Mucosa of stomach (tissue), 1 donor: ENCODE results near the gene CHAT.

ENCODE experiments used
- H3K27me3 ChIP-seq: one replicate; pipeline ENCODE4 v1.7.0; 2013; ENCODE audit warnings: mild to moderate bottlenecking, low read length; ENCODE audit not compliant: control insufficient read depth, insufficient read depth
- H3K36me3 ChIP-seq: one replicate; pipeline ENCODE4 v1.7.0; 2013; ENCODE audit warnings: low read length; ENCODE audit not compliant: control insufficient read depth, insufficient read depth
- H3K4me1 ChIP-seq: one replicate; pipeline ENCODE4 v1.7.0; 2013; ENCODE audit warnings: mild to moderate bottlenecking, low read length; ENCODE audit not compliant: control insufficient read depth, insufficient read depth
- H3K4me3 ChIP-seq: one replicate; pipeline ENCODE4 v1.7.0; 2013; ENCODE audit warnings: low read length
- H3K9ac ChIP-seq: one replicate; pipeline ENCODE4 v1.7.0; 2013; ENCODE audit warnings: mild to moderate bottlenecking, low read length, moderate library complexity
- H3K9me3 ChIP-seq: one replicate; pipeline ENCODE4 v1.7.0; 2013; ENCODE audit warnings: mild to moderate bottlenecking, low read length, moderate library complexity; ENCODE audit not compliant: control insufficient read depth
- donor health status: Pancreatic carcinoma.

Gene CHAT

DNA sequence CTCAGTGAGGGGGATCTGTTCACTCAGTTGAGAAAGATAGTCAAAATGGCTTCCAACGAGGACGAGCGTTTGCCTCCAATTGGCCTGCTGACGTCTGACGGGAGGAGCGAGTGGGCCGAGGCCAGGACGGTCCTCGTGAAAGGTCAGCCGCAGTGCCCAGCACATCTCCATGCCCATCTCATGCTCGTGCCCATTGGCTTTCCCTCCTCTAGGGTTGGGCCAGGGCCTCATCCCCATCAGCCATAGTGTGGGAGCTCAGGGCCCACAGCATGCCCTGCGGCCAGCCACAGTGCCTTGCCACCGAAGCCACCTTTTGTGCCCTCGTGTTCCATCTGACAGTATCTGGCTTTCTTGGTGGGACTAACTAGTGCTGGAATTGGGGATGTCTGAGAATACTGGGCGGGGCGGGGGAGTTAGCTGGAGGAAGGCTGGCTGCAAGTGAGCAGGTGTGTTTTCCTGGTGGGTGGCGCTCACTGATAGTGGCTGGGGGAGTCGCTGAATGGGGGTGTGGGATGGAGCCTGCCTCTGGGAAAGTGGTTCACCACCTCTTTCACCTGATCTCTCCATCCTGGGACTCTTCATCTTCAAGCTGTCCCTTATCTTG is 13.9 kb downstream of the CHAT start:
- Histone ChIP-seq H3K9ac (no peak overlapping the region), H3K4me1 (no peaks in the 10 kb centered on the region), H3K36me3 (no peaks in the 10 kb centered on the region), H3K4me3 (no peak overlapping the region), H3K9me3 (no peaks in the 10 kb centered on the region), H3K27me3 (no peaks in the 10 kb centered on the region)

DNA sequence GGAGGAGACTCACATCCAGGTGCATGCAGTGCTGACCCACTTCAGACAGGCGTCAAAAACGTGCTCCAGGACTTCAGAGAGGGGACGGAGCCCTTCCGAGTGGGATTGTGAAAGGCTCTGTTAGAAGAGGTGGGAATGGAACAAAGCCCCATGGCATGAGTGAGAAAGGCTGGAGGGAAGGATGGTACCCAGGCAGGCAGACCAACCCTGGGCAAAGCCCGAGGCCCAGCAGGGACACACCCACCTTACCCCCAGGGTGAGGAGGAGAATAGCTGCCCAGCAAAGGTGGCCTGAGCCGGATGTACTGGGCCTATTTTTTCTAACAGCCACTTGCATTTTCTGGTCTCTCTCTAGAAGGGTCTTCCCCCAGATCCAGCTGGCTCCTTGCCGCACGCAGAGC is 14.8 kb downstream of the CHAT start:
- no peak overlapping the region for H3K4me3 ChIP-seq
- no peaks in the 10 kb centered on the region for H3K4me1 ChIP-seq
- H3K9ac ChIP-seq, result no peak overlapping the region
- no peaks in the 10 kb centered on the region for H3K27me3 ChIP-seq
- no peaks in the 10 kb centered on the region for H3K36me3 ChIP-seq
- no peaks in the 10 kb centered on the region for H3K9me3 ChIP-seq

DNA sequence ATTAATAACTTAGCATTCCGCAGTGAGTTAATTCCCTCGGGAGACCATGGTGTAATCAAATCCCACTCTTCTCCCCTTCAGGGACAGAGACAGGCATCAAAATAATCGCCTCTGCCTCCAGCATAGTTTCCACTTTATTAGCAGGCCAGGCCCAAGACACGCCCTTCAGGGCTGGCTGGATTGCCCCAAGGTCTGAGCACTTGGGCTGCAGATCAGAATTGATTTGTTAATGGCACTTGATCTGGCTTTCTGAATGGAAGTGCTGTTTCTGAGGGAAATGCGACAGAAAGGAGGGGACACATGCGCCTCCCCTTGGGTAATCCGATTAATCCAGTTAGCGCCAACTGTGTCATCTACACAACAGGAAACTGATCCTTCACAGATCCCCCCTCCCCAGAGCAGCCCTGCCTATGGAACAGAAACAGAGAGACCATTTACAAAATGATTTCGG is 15.6 kb downstream of the CHAT start:
- Histone ChIP-seq H3K9me3 (no peaks in the 10 kb centered on the region), H3K27me3 (no peaks in the 10 kb centered on the region), H3K4me3 (no peak overlapping the region), H3K9ac (no peak overlapping the region), H3K4me1 (no peaks in the 10 kb centered on the region), H3K36me3 (no peaks in the 10 kb centered on the region)

- Histone ChIP-seq H3K36me3 (no peaks in the 10 kb centered on the region), H3K9ac (no peak overlapping the region), H3K4me3 (no peak overlapping the region), H3K9me3 (no peaks in the 10 kb centered on the region), H3K4me1 (no peaks in the 10 kb centered on the region), H3K27me3 (no peaks in the 10 kb centered on the region)
Observed at GRCh38 chr10:49631975-49632374, 18.1 kb downstream of the CHAT start.

GRCh38 chr10:49632406-49633317 is 18.8 kb downstream of the CHAT start:
- no peaks in the 10 kb centered on the region for H3K9me3 ChIP-seq
- H3K27me3 ChIP-seq, result no peaks in the 10 kb centered on the region
- no peak overlapping the region for H3K9ac ChIP-seq
- H3K4me1 ChIP-seq, result no peaks in the 10 kb centered on the region
- H3K36me3 ChIP-seq, result no peaks in the 10 kb centered on the region
- no peak overlapping the region for H3K4me3 ChIP-seq

GRCh38 chr10:49633327-49634068 is 19.7 kb downstream of the CHAT start:
- Histone ChIP-seq H3K9me3 (no peaks in the 10 kb centered on the region), H3K27me3 (no peaks in the 10 kb centered on the region), H3K4me1 (no peaks in the 10 kb centered on the region), H3K9ac (no peak overlapping the region), H3K4me3 (no peak overlapping the region), H3K36me3 (no peaks in the 10 kb centered on the region)

GRCh38 chr10:49634069-49634660 is 20.3 kb downstream of the CHAT start:
- Histone ChIP-seq H3K36me3 (no peaks in the 10 kb centered on the region), H3K9me3 (no peaks in the 10 kb centered on the region), H3K4me3 (no peak overlapping the region), H3K4me1 (no peaks in the 10 kb centered on the region), H3K27me3 (no peaks in the 10 kb centered on the region), H3K9ac (no peak overlapping the region)

DNA sequence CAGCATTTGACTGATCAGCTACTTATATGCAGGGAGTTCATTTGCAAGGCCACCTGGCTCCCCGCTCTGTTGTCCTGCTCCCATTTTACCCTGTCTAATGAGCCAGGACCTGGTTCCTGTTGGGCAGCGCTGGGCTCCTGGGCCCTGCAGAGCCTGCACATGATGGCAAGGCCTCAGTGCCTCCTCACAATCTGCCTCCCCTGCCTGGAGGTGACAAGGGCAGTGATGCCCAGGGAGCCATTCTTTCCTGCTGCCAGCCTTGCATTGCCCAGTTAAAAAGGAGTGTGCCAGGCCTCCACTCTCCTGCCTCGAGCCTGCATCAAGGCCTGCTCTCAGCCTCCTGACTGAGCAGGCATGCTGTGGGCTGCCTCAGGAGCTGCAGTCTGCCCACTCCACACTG is 28.5 kb downstream of the CHAT start:
- no peaks in the 10 kb centered on the region for H3K4me1 ChIP-seq
- no peak overlapping the region for H3K9ac ChIP-seq
- no peaks in the 10 kb centered on the region for H3K27me3 ChIP-seq
- no peaks in the 10 kb centered on the region for H3K36me3 ChIP-seq
- no peaks in the 10 kb centered on the region for H3K9me3 ChIP-seq
- H3K4me3 ChIP-seq, result no peak overlapping the region

GRCh38 chr10:49643241-49644034 is 29.6 kb downstream of the CHAT start:
- no peaks in the 10 kb centered on the region for H3K27me3 ChIP-seq
- no peaks in the 10 kb centered on the region for H3K36me3 ChIP-seq
- no peak overlapping the region for H3K4me3 ChIP-seq
- no peaks in the 10 kb centered on the region for H3K4me1 ChIP-seq
- H3K9ac ChIP-seq, result no peak overlapping the region
- H3K9me3 ChIP-seq, result no peaks in the 10 kb centered on the region

DNA sequence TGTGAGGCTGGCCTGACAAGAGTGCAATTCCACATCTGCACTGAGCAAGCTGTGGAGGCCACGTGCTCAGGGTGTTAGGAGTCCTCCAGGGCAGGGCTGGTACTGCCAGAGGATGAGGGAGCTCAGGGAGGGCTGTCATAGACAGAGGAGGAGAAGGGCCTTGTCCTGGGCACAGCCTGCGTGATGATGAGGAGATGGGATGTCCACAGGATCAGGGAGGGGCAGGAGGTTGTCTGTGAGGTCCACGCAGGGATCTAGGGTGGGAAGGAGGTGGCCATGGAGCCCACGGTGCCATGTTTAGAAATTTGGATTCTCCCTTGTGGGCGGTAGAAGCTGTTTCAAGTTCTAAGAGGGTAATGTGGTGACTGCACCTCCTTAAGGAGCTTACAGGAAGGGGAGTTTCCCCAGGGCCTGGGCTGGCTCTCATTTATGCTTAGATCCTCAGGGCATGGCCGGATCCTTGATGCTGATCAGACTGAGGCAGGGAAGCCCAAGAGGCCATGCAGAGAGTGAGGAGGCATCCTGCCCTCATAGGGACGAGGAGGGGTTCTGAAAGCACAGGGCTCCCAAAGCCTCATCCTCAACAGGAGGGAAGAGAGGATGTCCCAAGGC is 30.3 kb downstream of the CHAT start:
- Histone ChIP-seq H3K27me3 (no peaks in the 10 kb centered on the region), H3K9me3 (no peaks in the 10 kb centered on the region), H3K9ac (no peak overlapping the region), H3K4me1 (no peaks in the 10 kb centered on the region), H3K4me3 (no peak overlapping the region), H3K36me3 (no peaks in the 10 kb centered on the region)

DNA sequence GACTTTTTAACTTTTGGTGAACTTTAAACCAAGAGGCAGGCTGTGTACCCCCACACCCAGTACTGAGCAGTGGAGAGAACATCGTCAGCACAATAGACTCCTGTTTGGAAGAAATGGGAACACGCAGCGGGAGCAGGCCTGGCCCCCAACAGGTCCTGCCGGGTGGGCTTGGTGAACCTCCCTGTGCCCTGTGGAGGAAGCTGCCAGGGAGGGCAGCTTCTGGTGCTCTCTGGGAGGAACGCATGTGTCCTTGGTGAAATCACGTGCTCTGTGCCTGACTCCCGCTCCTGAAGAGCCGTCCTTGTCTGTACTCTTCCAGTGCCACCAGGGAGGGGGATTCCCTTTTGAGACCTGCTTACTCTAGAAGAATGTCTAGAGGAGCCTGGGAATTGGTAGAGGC is 31.6 kb downstream of the CHAT start:
- H3K27me3 ChIP-seq, result no peaks in the 10 kb centered on the region
- H3K4me1 ChIP-seq, result no peaks in the 10 kb centered on the region
- no peaks in the 10 kb centered on the region for H3K36me3 ChIP-seq

More for the DNA sequence above, 31.6 kb downstream of the CHAT start:
- Histone ChIP-seq H3K9ac (no peak overlapping the region), H3K4me3 (no peak overlapping the region), H3K9me3 (no peaks in the 10 kb centered on the region)
